HG03575 (cell line): ENCODE data around the gene BBS9.

Experiments
- ATAC-seq: cut with Tn5 transposase; IDR thresholded peaks from one replicate; pipeline ENCODE4 v1.9.1; 2021; ENCODE audit not compliant: unreplicated experiment, insufficient number of reproducible peaks, low FRiP score; ENCODE audit errors: extremely low read depth

BBS9 gene

GRCh38 chr7:33612442-33612841 lies 483.1 kb downstream of the BBS9 start:
- ATAC-seq = no peak

GRCh38 chr7:33614357-33615117 lies 485.2 kb downstream of the BBS9 start:
- ATAC-seq = no peak

GRCh38 chr7:33616752-33617151 lies 487.4 kb downstream of the BBS9 start:
- ATAC-seq = no peak

GRCh38 chr7:33619264-33619663 lies 489.9 kb downstream of the BBS9 start:
- no peak for ATAC-seq

- no peak for ATAC-seq
Observed at GRCh38 chr7:33623267-33623666, 493.9 kb downstream of the BBS9 start.

- ATAC-seq = no peak
Observed at GRCh38 chr7:33624215-33624614, 494.9 kb downstream of the BBS9 start.

- no peak for ATAC-seq
Observed at GRCh38 chr7:33626869-33627268, 497.5 kb downstream of the BBS9 start.

- ATAC-seq = no peak
Observed at GRCh38 chr7:33627741-33628140, 498.4 kb downstream of the BBS9 start.

GRCh38 chr7:33628894-33629293 lies 499.5 kb downstream of the BBS9 start:
- no peak for ATAC-seq

GRCh38 chr7:33630359-33630758 lies 501.0 kb downstream of the BBS9 start:
- no peak for ATAC-seq

GRCh38 chr7:33632322-33632721 lies 503.0 kb downstream of the BBS9 start:
- no peak for ATAC-seq

- ATAC-seq = no peak
Observed at GRCh38 chr7:33632840-33633525, 503.6 kb downstream of the BBS9 start.

- ATAC-seq = no peak
Observed at GRCh38 chr7:33634606-33635005, 505.2 kb downstream of the BBS9 start.

- no peak for ATAC-seq
Observed at GRCh38 chr7:33636359-33636758, 507.0 kb downstream of the BBS9 start.

- no peak for ATAC-seq
Observed at GRCh38 chr7:33639552-33640197, 510.3 kb downstream of the BBS9 start.

GRCh38 chr7:33640741-33641140 lies 511.4 kb downstream of the BBS9 start:
- ATAC-seq = no peak

GRCh38 chr7:33642312-33642711 lies 512.9 kb downstream of the BBS9 start:
- ATAC-seq = no peak

GRCh38 chr7:33643530-33643929 lies 514.2 kb downstream of the BBS9 start:
- no peak for ATAC-seq

GRCh38 chr7:33644489-33644888 lies 515.1 kb downstream of the BBS9 start:
- ATAC-seq = no peak

- ATAC-seq = no peak
Observed at GRCh38 chr7:33645104-33645503, 515.7 kb downstream of the BBS9 start.
